ENCODE results near the gene PLGRKT. TPM values are rescaled to one million over a fixed set of nuclear protein-coding genes. Genes with fewer than 3 reads are reported as not detected.
"Not testable (repeated sequence)": the region's sequence is repeated elsewhere in the genome, so short reads cannot be mapped to it uniquely, and the experiment has no call there.

Gene PLGRKT
- total RNA-seq, 4 donors from 2014 or later, result 8.3 to 43.6 (median 33.2) TPM

DNA sequence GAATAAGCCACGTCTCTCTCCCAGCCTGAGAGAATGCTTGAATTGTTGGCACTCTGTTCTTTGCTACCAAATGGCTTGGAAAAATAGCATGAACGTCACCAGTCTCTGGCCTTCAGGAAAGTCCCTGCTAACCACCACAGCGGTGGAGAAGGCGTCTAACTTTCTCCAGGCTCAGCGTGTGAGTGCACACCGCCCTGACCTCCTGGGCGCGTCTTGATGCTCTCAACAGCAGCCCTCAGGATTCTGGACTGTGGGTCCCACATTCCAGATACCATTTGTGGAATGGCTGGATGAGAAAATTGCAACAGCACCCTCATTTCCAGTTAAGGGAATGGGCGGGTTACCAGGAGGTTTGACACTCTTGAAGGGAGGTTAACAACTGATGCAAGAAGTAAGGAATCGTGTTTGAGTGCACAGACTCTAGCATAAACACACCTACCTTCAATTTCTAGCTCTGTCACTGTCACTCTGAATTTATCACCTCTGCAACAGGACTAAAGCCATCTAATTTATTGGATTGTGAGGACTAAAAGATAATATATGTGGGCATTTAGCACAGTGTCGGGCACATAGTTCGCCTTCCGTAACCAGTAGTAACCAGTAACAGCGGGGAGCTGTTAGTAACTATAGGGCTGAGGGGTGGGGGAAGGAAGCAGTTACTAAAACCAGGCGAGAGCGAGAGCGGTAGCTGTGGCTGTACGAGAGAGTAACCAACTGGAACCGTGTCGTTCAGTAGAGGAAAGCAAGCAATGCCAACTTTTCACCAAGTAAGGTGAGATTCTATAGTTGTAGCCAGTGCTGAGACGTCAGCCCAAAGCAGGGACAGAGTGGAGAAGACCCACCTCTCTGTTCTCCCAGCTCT lies 807 bp upstream of the PLGRKT start:
- H3K9me3 ChIP-seq, result no peaks in the 10 kb centered on the region
- TF ChIP-seq, protein P1, sequence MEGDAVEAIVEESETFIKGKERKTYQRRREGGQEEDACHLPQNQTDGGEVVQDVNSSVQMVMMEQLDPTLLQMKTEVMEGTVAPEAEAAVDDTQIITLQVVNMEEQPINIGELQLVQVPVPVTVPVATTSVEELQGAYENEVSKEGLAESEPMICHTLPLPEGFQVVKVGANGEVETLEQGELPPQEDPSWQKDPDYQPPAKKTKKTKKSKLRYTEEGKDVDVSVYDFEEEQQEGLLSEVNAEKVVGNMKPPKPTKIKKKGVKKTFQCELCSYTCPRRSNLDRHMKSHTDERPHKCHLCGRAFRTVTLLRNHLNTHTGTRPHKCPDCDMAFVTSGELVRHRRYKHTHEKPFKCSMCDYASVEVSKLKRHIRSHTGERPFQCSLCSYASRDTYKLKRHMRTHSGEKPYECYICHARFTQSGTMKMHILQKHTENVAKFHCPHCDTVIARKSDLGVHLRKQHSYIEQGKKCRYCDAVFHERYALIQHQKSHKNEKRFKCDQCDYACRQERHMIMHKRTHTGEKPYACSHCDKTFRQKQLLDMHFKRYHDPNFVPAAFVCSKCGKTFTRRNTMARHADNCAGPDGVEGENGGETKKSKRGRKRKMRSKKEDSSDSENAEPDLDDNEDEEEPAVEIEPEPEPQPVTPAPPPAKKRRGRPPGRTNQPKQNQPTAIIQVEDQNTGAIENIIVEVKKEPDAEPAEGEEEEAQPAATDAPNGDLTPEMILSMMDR (IDR thresholded peaks at IDR 0.05), result no peak
- TF ChIP-seq POLR2A (IDR thresholded peaks at IDR 0.05), result no peak
- peak overlapping the region; percentile 61 to 81 (median 70) for H3K4me3 ChIP-seq
- peaks cover 0 to 8% (median 0%) of the 10 kb centered on the region in 3 donors for H3K36me3 ChIP-seq
- DNase-seq, result peak in 2 of 3 donors; percentile 52 to 61
- H3K27ac ChIP-seq, result peak overlapping the region; percentile 92 to 96 (median 93)
- no peaks in the 10 kb centered on the region for H3K27me3 ChIP-seq
- peaks cover 0 to 12% (median 0%) of the 10 kb centered on the region in 4 donors for H3K4me1 ChIP-seq

DNA sequence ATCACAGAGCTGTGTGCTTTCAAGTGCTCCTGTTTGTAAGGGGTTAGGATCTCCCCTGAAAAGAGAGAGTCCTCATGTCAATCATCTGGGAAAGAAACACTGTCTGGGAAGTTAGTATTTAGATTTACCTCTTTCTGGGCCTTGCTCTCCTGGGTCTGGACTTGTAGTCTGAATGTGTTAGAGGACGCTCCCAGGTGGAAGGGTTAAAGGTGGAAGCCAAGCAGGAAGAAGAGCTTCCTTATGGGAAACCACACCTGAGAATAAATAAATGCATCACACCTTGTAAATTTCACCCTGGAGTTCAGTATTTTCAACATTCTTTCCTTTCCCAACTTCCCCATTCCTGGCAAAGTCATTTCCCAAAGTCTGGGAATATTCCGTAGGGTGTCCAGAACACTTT lies 1.3 kb downstream of the PLGRKT start:
- Histone ChIP-seq H3K4me3 (peak overlapping the region in 2 of 4 donors; percentile 70 to 81), H3K9me3 (no peaks in the 10 kb centered on the region), H3K4me1 (peaks cover 0 to 12% (median 0%) of the 10 kb centered on the region in 4 donors), H3K36me3 (peaks cover 0 to 12% (median 0%) of the 10 kb centered on the region in 3 donors), H3K27me3 (no peaks in the 10 kb centered on the region), H3K27ac (peak overlapping the region in 3 of 4 donors; percentile 92 to 96 (median 94))
- DNase-seq, result peak in 1 of 3 donors; percentile 55
- TF ChIP-seq, protein P1 (IDR thresholded peaks at IDR 0.05), result no peak
- peak in 1 of 2 donors; percentile 2 for TF ChIP-seq POLR2A (IDR thresholded peaks at IDR 0.05)

DNA sequence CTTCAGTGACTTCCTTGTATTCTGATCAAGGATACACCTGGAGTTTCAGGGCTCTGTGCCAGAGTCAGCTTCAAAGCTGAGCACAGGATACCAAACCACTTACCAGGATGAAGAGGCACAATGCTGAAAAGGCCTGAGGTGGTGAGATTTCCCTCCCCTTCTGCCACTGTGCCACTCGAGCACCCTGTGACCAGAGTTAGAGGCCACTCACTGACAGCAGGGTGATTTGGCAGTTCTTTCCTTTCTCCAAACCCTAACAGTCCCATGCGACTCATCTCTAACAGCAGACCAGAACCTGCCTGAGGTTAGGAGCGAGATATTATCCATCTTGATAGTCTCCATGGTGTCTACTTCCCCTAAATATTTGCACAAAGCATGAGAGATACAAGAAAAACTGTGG lies 1.8 kb downstream of the PLGRKT start:
- H3K27me3 ChIP-seq, result no peaks in the 10 kb centered on the region
- no peak for TF ChIP-seq POLR2A (IDR thresholded peaks at IDR 0.05)
- TF ChIP-seq, protein P1 (IDR thresholded peaks at IDR 0.05), result no peak
- H3K27ac ChIP-seq, result peak overlapping the region in 3 of 4 donors; percentile 92 to 96 (median 94)
- peak overlapping the region in 2 of 4 donors; percentile 70 to 81 for H3K4me3 ChIP-seq
- peaks cover 0 to 16% (median 0%) of the 10 kb centered on the region in 3 donors for H3K36me3 ChIP-seq
- H3K9me3 ChIP-seq, result no peaks in the 10 kb centered on the region
- peak in 1 of 3 donors; percentile 47 for DNase-seq
- H3K4me1 ChIP-seq, result peaks cover 0 to 12% (median 0%) of the 10 kb centered on the region in 4 donors

DNA sequence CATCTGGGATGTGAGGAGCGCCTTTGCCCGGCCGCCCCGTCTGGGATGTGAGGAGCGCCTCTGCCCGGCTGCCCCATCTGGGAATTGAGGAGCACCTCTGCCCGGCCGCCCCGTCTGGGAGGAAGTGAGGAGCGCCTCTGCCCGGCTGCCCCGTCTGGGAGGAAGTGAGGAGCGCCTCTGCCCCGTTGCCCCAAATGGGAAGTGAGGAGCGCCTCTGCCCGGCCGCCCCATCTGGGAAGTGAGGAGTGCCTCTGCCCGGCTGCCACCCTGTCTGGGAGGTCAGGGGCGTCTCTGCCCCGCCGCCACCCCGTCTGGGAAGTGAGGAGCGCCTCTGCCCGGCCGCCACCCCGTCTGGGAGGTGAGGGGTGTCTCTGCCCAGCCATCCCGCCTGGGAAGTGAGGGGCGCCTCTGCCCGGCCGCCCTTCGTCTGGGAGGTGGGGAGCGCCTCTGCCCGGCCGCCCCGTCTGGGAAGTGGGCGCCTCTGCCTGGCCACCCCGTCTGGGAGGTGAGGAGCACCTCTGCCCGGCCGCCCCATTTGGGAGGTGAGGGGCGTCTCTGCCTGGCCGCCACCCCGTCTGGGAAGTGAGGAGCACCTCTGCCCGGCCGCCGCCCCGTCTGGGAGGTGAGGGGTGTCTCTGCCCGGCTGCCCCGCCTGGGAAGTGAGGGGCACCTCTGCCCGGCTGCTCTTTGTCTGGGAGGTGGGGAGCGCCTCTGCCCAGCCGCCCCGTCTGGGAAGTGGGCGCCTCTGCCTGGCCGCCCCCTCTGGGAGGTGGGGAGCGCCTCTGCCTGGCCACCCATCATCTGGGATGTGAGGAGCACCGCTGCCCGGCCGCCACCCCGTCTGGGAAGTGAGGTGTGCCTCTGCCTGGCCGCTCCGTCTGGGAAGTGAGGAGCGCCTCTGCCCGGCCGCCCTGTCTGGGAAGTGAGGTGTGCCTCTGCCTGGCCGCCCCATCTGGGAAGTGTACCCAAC lies 3.6 kb downstream of the PLGRKT start:
- not testable (repeated sequence) for H3K27me3 ChIP-seq, H3K4me3 ChIP-seq, DNase-seq, H3K27ac ChIP-seq, H3K9me3 ChIP-seq
- peaks cover 0 to 12% (median 0%) of the 10 kb centered on the region in 4 donors for H3K4me1 ChIP-seq
- H3K36me3 ChIP-seq, result peaks cover 0 to 27% (median 0%) of the 10 kb centered on the region in 3 donors

DNA sequence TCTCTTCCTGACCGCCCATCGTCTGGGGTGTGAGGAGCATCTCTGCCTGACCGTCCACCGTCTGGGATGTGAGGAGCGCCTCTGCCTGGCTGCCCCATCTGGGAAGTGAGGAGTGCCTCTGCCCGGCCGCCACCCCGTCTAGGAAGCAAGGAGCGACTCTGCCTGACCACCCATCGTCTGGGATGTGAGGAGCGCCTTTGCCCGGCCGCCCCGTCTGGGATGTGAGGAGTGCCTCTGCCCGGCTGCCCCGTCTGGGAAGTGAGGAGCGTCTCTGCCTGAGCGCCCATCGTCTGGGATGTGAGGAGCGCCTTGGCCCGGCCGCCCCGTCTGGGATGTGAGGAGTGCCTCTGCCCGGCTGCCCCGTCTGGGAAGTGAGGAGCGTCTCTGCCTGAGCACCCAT lies 4.4 kb downstream of the PLGRKT start:
- DNase-seq, H3K4me1 ChIP-seq, H3K4me3 ChIP-seq, H3K9me3 ChIP-seq, H3K27me3 ChIP-seq, H3K27ac ChIP-seq: not testable (repeated sequence)
- peaks cover 0 to 27% (median 0%) of the 10 kb centered on the region in 3 donors for H3K36me3 ChIP-seq

DNA sequence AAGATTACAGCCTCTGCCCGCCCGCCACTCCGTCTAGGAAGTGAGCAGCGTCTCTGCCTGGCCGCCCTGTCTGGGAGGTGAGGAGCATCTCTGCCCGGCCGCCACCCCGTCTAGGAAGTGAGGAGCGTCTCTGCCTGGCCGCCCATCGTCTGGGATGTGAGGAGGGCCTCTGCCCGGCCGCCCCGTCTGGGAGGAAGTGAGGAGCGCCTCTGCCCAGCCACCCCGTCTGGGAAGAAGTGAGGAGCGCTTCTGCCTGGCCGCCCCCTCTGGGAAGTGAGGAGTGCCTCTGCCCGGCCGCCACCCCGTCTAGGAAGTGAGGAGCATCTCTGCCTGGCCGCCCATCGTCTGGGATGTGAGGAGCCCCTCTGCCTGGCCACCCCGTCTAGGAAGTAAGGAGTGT lies 4.8 kb downstream of the PLGRKT start:
- H3K4me3 ChIP-seq, H3K27ac ChIP-seq, DNase-seq, H3K4me1 ChIP-seq, H3K27me3 ChIP-seq, H3K9me3 ChIP-seq: not testable (repeated sequence)
- peaks cover 0 to 27% (median 0%) of the 10 kb centered on the region in 3 donors for H3K36me3 ChIP-seq
